HTR-8/SVneo (cell line): ENCODE results near the gene HOXA5.

Experiments
- DNase-seq: peaks from one replicate; pipeline ENCODE4 v3.0.0; 2011; ENCODE audit warnings: low spot score, mixed read lengths; ENCODE audit not compliant: insufficient read length
- FAIRE-seq: peaks from 2 replicates; lab custom pipeline; 2011; peaks lifted over from hg19 to GRCh38; lab: Jason Lieb, UNC

Gene HOXA5

DNA sequence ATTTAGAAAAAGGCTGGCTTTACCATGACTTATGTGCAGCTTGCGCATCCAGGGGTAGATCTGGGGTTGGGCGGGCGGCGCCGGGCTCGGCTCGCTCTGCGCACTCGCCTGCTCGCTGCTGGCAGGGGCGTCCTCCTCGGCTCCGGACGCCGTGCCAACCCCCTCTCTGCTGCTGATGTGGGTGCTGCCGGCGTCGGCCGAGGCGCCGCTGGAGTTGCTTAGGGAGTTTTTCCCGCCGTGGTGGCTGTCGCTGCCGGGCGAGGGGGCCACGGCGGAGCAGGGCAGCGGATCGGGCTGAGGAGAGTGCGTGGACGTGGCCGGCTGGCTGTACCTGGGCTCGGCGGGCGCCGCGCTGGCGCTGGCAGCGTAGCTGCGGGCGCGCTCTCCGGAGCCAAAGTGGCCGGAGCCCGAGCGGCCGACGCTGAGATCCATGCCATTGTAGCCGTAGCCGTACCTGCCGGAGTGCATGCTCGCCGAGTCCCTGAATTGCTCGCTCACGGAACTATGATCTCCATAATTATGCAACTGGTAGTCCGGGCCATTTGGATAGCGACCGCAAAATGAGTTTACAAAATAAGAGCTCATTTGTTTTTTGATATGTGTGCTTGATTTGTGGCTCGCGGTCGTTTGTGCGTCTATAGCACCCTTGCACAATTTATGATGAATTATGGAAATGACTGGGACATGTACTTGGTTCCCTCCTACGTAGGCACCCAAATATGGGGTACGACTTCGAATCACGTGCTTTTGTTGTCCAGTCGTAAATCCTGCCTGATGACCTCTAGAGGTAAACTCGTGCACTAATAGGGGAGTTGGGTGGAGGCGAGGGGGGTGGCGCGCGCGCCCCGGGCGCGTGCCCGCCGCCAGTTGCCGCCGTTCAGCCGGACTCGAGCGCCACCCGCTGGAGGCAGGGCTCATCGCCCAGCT is at the start of gene HOXA5:
HOXA5 (minus strand) TSS at position 659 of the 927 bp plus-strand sequence; CDS start at position 585, 74 bp downstream.
- DNase-seq = peak; percentile 94
- peak; percentile 95 for FAIRE-seq

DNA sequence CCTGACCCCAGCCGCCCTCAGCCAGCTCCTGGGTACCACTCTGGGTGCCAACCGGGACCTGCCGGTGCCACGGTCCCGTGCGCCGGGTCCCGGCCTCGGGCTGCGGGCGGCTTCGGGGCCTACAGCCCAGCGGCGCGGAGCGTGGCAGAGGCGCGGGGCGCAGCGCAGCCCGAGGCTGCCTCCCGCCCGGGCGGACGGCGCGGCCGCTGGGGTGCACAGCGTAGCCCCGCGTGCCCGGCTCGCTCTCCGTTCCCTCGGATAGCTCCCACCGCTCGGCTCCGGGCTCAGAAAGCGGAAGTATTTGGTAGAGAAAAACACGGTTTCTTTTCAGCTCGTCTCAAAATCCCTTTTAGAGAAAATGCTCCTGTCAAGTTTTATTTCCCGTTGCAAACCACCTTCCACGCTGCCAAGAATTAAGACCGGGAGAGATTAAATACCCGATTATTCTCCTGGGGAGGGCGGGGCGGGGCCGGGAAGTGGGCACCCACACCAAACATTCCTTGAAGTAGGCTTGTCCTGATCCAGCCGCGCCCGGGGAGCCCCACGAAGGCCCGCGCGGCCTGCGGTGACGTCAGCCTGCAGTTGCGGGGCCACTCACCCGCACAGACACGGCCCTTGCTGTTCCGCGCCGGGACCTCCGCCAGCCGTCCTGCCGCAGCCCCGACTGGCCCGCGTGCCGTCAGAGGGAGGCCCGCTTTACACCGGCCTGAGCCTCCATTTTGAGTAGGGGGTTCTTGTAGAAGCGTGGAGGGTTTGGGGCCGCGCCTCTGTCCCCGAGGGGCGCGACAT is 49.3 kb upstream of the HOXA5 start:
- no peak for DNase-seq
- peak; percentile 71 for FAIRE-seq

DNA sequence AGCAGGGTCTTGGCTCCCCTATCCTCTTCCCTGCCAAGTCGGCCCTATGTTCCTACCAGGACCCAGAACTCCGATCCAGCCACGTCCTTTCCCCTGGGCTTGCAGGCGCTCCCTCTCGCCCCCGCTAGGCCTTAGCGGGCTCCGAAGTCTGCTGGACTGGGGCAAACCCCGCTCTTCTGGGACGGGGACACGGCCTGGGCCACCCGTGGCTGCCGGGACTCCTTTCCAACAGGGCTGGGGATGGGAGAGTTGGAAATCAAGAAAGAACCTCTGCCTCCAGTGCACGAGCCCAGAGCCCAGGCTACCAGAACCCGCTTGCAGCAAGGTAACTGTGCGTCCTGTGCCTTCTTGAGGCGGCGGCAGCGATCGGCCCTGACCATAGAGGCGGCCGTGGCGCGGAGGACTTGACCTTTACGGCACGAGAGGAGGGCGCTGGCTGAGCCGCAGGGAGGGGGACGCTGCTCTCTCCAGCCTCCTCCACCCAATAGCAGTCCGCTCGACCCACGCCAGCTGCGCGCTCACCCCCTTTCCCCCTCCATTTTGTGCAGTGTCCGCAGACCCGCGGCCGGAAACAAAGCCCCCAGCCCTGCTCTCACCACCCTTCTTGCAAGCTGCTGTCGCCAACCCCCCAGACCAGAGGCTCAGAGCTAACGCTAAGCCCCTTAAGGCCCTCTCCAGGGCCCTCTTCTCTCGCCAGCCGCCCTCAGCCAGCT is 48.5 kb upstream of the HOXA5 start:
- DNase-seq = no peak
- no peak for FAIRE-seq

DNA sequence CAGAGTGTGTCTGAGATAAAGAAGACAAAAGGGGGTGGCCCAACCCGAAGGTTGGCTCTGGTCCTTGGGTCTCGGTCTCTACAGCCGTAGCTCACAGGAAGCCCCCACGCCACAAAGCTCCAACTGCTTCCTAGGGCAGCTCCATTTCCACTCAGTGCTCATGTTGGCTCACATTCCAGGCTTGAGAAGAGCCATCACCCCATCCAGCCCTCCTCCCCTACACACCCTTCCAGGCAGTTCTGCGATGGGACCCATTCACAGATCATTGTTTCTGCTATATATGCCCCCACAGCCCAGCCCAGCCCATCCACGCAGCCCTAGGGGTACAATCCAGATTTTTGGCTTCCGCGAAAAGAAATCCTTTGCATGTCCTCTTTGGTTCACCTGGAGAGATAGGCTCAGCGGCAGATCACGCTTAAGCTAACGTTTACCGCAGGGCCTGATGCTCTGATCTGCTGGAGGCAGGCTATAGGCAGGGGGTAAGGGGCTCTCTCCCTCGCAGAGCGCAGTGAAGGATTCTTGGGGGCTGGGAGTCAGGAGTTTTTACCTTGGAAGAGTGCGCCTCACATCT is 47.8 kb upstream of the HOXA5 start:
- no peak for DNase-seq
- no peak for FAIRE-seq

DNA sequence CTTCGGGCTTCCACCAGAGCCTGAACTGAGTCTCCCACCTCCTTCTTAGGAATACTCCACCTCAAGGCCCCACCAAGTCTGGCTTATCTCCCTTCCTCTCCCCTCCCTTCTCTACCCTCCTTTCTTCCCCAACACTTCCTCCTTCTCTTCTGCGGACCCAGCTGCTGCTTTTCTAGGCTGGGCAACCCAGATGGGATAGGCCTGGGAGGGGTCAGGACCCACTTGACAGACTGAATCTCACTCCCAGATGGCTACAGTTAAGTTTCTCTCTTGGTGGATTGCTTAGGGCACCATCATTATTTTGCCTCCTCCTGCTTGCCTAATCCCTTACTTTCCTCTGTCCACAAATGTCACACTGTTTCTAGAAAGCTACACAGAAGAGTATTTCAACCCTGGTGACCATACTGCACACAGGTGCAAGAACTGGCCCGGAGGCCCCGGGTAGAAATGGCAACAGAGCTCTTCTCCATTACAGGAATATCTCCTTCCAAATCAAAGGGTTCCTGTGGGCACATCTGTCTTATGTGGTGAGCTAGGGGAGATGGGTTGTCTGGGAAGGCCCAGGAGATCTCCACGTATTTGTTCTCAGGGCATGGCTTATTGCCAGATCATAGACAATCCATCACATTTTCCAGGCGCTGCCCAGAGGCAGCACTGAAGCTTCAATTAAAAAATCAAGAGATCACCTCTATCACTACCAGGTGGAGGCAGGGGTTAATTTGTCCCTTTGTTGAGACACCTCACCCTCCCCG is 46.7 kb upstream of the HOXA5 start:
- FAIRE-seq = no peak
- no peak for DNase-seq

DNA sequence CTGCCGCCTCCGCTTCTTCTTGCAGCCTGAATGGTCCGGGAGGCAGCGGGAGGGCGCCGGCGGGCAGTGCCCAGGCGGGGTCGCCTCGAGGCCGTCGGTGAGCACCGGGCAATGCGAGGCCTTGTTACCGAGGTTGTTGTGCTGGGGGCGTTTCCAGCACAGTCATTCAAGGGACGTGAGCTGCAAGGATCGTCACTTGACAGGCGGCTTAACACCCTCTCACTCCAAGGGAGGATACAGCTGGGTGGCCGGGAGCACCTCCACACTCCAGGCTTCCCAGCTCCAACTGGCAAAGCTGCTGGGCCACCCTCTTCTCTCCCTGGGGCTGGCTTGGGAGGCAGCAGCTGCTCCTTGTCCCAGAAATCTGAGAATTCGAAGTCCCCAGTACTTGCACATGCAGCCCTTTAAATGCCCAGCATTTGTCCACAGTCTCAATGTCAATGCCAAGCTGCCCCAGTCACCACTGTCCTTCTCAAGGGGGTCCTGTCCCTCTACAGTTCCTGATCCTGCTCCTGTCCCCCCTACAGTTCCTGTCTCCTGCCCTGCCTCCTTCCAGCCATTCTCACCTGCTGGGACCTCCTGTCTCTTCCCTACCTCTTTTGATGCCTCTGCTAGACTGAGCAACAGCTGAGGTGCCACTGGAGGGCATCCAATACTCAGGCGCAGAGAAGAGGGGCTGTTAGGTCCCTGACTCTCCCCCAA is 46.0 kb upstream of the HOXA5 start:
- peak; percentile 80 for FAIRE-seq
- no peak for DNase-seq

DNA sequence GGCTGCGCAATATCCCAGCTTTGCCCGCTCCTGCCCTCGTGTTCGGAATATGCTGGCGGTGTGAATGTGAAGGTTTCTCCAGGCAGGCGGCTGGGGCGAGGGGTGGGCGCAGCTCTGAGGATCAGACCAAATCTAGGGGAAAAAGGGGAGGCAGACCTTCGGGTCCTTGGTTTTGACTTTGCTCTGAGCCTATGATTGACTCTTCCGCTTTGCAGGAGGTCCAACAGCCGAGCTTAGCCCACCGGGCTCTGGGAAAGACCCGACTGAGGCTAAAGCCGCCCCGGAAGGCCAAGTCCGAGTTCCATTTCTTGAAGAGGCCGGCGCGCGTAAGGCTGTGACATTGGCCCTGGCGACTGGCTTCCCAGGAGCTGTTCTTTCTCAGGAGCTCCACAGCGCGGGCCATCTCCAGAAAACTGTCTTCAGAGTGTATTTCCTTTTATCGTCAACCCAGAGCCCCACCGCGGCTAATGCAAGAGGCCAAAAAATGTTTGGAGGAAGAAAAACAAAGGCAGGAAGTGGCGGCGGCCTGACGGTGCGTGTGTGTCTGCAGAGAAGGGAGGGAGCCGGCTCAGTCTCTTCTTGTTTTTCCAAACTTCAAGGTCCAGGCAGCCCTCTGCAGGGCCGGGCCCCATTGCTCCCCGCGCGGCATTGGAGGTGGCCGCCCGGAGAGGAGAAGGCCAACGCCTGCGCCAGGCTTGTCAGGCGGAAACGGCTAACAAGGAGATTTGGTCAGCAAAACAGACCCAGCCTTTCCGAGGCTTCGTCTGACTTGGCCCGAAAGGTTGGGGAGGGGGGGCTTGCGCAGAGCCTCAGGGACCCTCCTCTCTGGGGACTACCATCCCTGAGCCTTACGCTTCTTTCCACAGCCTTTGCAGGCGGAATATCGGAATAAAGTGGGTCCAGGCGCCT is 45.2 kb upstream of the HOXA5 start:
- no peak for DNase-seq
- no peak for FAIRE-seq

DNA sequence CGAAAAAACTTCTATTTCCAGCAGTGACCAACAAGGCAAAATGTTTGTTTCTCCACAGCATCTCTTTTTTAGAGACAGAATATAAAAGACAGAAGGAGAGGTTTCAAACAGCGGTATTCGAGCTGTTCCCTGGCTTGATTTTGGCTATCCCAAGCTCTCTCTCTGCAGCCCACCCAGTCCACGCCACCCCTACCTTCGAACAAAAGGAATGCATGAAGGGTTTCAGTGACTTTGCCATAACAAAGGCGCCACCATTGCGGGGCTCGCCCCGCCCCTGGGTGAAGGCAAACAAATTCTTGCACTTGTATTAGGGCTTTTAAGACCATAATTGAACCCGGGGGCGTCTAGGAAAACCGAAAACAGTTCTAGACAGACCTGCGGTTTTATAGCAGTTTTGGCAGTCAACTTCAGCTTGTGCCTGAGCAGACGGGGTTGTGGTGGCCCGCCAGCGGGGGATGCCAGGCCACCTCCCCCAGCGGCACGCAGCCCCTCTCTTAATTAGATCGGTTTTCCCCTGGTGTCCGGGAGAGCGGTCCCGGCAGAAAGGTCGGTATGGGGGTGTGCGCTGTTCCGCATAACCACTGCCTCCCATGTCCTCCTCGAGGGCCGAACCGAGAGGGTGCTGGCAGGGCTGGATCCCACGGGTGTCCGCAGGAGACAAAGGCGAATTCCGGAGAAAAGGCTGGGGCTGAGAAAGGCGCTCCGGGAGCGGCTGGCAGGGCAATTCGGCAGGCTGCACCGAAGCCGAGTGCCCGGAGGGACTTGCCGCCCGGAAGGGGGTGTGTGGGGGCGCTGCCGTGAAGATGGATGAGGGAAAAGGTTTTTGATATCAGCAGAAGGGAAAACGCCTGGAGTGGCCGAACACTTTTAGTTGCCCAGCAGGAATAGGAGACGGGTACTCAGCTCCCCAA is 44.2 kb upstream of the HOXA5 start:
- FAIRE-seq = no peak
- no peak for DNase-seq

DNA sequence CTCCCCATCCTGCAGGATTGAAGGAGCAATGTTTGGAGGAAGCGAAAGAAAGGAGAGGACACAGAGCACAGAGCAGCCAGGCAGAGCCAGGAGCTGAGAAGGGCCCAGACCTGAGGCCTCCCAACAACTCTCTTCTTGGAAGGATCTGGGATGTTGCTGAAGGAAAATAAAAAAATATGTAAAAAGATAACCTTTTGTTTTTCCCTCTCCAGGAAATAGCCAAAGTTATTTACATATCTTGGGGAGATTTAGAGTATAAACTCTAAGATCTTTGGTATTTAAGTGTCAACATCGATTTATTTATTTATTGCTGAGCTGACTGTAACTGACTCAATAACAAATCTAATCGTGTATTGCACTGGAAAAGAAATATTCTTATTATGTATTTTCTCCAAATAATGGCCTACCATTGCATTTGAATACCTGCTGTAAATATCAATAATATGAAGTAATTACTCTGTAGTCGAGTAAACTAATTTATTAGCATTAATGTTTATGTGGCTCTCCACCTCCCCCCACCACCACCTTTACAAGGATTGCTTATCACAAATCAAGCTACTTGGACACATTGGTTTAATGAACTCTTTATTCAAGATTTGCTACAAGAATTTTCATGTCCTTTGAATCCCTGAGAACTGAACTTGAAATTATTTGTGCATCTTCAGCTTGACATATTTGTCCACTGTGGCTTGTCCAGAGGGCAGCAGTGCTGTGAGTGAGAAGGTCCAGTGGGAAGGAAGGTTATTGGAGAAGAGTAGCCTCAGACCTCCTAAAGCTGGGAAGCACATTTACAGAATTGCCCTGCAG is 43.4 kb upstream of the HOXA5 start:
- no peak for FAIRE-seq
- no peak for DNase-seq

DNA sequence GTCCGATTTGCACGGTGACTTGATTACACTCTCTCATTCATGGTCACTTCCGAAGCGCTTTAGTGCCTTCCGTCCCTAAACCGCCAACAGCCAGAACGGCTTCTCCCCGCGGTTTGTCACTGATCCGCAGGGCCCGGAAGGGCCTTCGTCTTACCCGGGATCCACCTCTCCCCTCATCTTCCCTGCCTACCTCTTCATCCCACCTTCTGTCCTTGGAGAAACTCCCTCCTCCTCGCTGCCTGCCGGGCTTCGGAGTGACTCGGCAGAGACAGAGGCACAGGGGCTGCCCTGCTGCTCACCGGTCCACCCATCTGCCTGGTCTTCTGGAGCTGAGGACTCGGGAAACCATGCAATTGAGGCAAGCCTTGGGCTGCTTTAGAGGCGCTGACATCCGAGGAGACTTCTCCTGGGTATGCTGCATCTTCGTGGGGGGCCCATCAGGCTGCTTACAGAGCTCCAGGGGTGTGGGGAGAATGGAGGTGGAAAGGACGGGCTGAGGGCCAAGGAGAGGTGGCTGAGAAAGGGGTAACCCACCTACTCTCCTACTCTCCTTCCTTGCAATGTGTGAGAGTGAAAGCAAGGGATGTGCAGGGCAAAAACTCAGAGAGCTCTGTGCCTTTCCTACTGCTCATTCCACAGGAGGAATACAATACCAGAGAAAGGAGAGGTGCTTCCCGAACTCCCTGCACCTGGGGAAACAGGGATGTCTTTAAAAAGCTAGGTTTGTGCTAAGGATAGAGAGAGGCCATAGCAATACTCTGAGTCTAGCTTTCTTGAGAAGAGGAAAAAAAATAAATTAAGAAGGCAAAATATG is 42.6 kb upstream of the HOXA5 start:
- no peak for FAIRE-seq
- DNase-seq = no peak

DNA sequence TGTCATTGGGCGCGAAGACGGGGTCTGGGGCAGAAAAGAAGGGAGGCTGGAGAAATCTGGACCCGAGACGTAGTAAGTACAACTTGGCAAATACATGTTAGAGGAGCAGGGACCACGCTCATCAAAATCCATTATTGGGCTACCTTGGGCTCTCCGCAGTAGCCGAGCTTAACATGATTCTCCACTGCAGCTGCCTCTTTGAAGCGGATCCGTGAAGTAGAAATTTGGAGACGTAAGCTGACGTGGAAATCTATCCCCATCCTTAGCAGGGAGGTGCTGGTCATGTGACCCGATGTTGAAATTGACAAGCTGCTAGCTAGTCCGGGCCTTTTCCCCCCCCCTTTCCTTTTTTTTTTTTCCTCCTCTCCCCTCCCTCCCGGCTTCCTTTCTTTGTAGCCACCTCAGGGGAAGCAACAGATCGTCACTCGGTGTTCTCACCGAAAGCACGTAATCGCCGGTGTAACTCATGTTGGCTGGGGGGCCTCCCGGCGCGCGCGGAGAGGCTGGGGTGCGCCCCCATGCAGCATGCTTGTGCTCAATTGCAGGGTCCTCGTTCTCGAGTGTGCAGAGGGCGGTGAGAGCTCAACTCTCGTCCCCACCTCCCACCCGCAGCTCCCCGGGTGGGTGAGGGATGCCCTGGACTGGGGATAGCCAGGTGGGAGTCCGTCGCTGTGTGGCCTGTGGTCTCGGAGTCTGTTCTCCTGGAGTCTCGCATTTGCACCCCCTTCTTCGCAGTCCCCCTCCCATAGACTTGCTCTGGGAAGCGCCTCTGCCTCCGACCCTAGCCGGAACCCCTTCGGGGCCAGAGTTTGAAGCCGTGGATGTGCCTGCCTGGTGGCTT is 41.8 kb upstream of the HOXA5 start, which contains the start of gene HOXA11:
HOXA11 (minus strand) TSS at position 220 of the 841 bp plus-strand sequence; CDS start at position 132, 88 bp downstream.
- DNase-seq (peak; percentile 94), FAIRE-seq (peak; percentile 20)

DNA sequence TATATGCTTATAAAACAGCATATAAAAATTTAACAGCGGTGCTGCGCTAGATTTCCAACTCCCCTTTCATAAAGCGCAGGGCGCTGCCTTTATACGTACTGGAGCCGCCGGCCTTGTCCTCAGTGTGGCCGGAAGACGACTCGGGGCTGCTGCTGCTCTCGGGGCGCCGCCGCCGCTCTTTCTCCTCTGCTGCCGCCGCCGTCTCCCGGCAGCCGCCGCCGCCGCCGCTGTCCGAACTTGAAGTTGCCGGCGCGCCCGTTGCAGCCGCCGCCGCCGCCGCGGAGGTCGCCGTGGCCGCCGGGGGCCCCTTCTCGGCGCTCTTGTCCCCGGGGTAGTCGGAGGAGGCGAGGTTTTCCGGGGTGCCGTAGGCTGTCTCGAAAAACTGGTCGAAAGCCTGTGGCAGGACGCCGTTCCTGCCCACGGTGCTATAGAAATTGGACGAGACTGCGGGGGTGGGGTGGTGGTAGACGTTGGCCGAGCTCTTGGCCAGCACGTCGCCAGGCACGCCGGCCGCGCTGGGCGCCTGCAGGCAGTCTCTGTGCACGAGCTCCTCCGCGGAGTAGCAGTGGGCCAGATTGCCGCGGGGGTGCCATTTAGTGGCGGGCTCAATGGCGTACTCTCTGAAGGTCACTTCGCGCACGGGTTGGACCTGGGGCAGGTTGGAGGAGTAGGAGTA is 41.0 kb upstream of the HOXA5 start:
- FAIRE-seq (no peak), DNase-seq (no peak)

DNA sequence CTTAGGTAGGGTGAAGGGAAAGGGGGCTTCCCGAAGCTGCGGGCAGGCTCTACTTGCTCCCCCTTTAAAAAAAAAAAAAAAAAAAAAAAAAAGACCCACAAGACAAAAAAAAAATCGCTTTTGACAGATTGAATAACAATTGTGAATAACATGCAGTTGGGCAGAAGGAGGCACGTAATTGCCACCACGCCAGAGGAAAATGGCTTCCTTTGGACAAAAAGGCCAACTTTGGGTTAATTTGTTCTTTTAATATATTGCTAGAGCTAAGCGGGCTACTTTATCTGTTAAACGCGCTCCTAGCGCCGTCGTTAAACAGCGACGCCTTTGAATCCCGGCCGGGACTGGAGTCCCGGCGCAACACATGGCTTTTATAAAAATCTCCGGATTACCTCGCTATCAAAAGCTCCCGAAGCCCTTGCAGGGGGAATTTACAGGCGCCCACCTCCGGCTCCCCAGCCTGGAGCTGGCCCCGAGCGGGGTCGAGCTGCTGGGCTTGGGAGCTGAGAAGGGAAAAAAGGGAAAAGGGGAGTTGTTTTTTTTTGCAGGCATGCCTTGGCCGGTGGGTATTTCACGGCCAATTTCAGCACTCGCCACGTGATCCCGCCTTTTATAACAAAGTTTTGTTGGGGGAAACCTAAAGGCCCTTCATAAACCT is 40.3 kb upstream of the HOXA5 start:
- no peak for FAIRE-seq

More for the DNA sequence above, 40.3 kb upstream of the HOXA5 start:
- DNase-seq = no peak
